Activated CD8-positive, alpha-beta memory T cell treated with anti-CD3 and anti-CD28 coated beads for 4 hours (primary cell): Measurements from ENCODE around the gene ALKBH2.

Source experiments
- DNase-seq, 2 donors: peaks; one replicate each; pipeline ENCODE4 v3.0.0-alpha.2; 2020; ENCODE audit warnings: low read depth in 2 of 2

The ALKBH2 gene

GRCh38 chr12:109093022-109093918, at the start of gene ALKBH2:
TSS of gene ALKBH2 (minus strand) at chr12:109093472. CDS start at chr12:109092786, 686 bp downstream.
- DNase-seq = peak; percentile 87 to 92

- no peak for DNase-seq
Measured at GRCh38 chr12:109140560-109140959, 47.3 kb upstream of the ALKBH2 start.

- no peak for DNase-seq
Measured at GRCh38 chr12:109139791-109140190, 46.5 kb upstream of the ALKBH2 start.

GRCh38 chr12:109139360-109139759, 46.1 kb upstream of the ALKBH2 start:
- DNase-seq = no peak

- no peak for DNase-seq
Measured at GRCh38 chr12:109137055-109137454, 43.8 kb upstream of the ALKBH2 start.

- DNase-seq = no peak
Measured at GRCh38 chr12:109134186-109134917, 41.1 kb upstream of the ALKBH2 start.

GRCh38 chr12:109131154-109132050, 38.1 kb upstream of the ALKBH2 start:
- DNase-seq = no peak

GRCh38 chr12:109130297-109131153, 37.3 kb upstream of the ALKBH2 start:
- DNase-seq = no peak

- DNase-seq = no peak
Measured at GRCh38 chr12:109127533-109128242, 34.4 kb upstream of the ALKBH2 start.

- no peak for DNase-seq
Measured at GRCh38 chr12:109126784-109127183, 33.5 kb upstream of the ALKBH2 start.

- no peak for DNase-seq
Measured at GRCh38 chr12:109125791-109126190, 32.5 kb upstream of the ALKBH2 start.

GRCh38 chr12:109124878-109125648, 31.8 kb upstream of the ALKBH2 start:
- DNase-seq = no peak

- no peak for DNase-seq
Measured at GRCh38 chr12:109121346-109121880, 28.1 kb upstream of the ALKBH2 start.

GRCh38 chr12:109120557-109120956, 27.3 kb upstream of the ALKBH2 start:
- no peak for DNase-seq

GRCh38 chr12:109120095-109120494, 26.8 kb upstream of the ALKBH2 start:
- DNase-seq = no peak

- no peak for DNase-seq
Measured at GRCh38 chr12:109116611-109116949, 23.3 kb upstream of the ALKBH2 start.

GRCh38 chr12:109115758-109116610, 22.7 kb upstream of the ALKBH2 start, which contains the start of gene ACACB:
TSS of gene ACACB (plus strand) at chr12:109116587. CDS start at chr12:109139406, 22,819 bp downstream.
- DNase-seq = no peak

GRCh38 chr12:109115404-109115757, 22.1 kb upstream of the ALKBH2 start:
- no peak for DNase-seq
